HPDE6-E6E7 (cell line): Measurements from ENCODE around the gene PRDM13.
"Not testable (repeated sequence)": the region's sequence is repeated elsewhere in the genome, so short reads cannot be mapped to it uniquely, and the experiment has no call there.

Source experiments
- DNase-seq: peaks from one replicate; pipeline ENCODE4 v3.0.0; 2011; ENCODE audit warnings: missing footprints; ENCODE audit errors: extremely low spot score

PRDM13 gene

GRCh38 chr6:99603421-99604165, 3.0 kb upstream of the PRDM13 start:
- no peak for DNase-seq

- no peak for DNase-seq
These were observed 2.2 kb upstream of the PRDM13 start for GRCh38 chr6:99604166-99605073.

- no peak for DNase-seq
These were observed 1.4 kb upstream of the PRDM13 start for GRCh38 chr6:99605074-99605734.

GRCh38 chr6:99605911-99606655, 550 bp upstream of the PRDM13 start:
- DNase-seq, result no peak

- no peak for DNase-seq
These were observed 893 bp downstream of the PRDM13 start for GRCh38 chr6:99607416-99608036.

GRCh38 chr6:99608059-99608885, 1.6 kb downstream of the PRDM13 start:
- DNase-seq, result no peak

GRCh38 chr6:99608886-99609482, 2.4 kb downstream of the PRDM13 start:
- DNase-seq, result no peak

- DNase-seq, result no peak
These were observed 3.4 kb downstream of the PRDM13 start for GRCh38 chr6:99609905-99610489.

GRCh38 chr6:99611148-99611547, 4.5 kb downstream of the PRDM13 start:
- no peak for DNase-seq

GRCh38 chr6:99612551-99613408, 6.1 kb downstream of the PRDM13 start:
- DNase-seq, result no peak

GRCh38 chr6:99613409-99613704, 6.7 kb downstream of the PRDM13 start:
- no peak for DNase-seq

GRCh38 chr6:99613705-99614429, 7.2 kb downstream of the PRDM13 start:
- DNase-seq, result no peak

- DNase-seq, result no peak
These were observed 8.0 kb downstream of the PRDM13 start for GRCh38 chr6:99614430-99615186.

- DNase-seq, result no peak
These were observed 10.5 kb downstream of the PRDM13 start for GRCh38 chr6:99617131-99617530.

GRCh38 chr6:99618649-99619408, 12.2 kb downstream of the PRDM13 start:
- DNase-seq, result no peak

GRCh38 chr6:99619409-99619762, 12.8 kb downstream of the PRDM13 start:
- DNase-seq, result no peak

- not testable (repeated sequence) for DNase-seq
These were observed 15.4 kb downstream of the PRDM13 start for GRCh38 chr6:99622044-99622443.
